Nephron progenitor cell (in vitro differentiated cells): ENCODE data around the gene CDC42SE2.
A peak's percentile ranks its signal among the peaks of the same experiment; 100 is the strongest.

ENCODE experiments used
- DNase-seq: peaks from one replicate; pipeline ENCODE4 v3.0.0; 2021
- H3K27ac Mint-ChIP-seq: 2 replicates; pipeline ENCODE4 v1.8.0; 2021; ENCODE audit warnings: mild to moderate bottlenecking, moderate library complexity, mixed read lengths
- H3K27me3 Mint-ChIP-seq: 2 replicates; pipeline ENCODE4 v1.8.0; 2021; ENCODE audit warnings: mild to moderate bottlenecking, low read depth, mixed read lengths; ENCODE audit not compliant: poor library complexity
- H3K36me3 Mint-ChIP-seq: 2 replicates; pipeline ENCODE4 v1.8.0; 2021; ENCODE audit warnings: low read depth, mixed read lengths
- H3K4me1 Mint-ChIP-seq: 2 replicates; pipeline ENCODE4 v1.8.0; 2021; ENCODE audit warnings: mixed read lengths
- H3K4me3 Mint-ChIP-seq: 2 replicates; pipeline ENCODE4 v1.8.0; 2021; ENCODE audit warnings: mild to moderate bottlenecking, moderate library complexity, mixed read lengths
- H3K9me3 Mint-ChIP-seq: 2 replicates; pipeline ENCODE4 v1.8.0; 2021; ENCODE audit warnings: mild to moderate bottlenecking, moderate library complexity, mixed read lengths
- CTCF ChIP-seq: fragments of 200-600 bp; sonication (generic); IDR thresholded peaks from 2 replicates; pipeline ENCODE4 v1.5.0; 2021; ENCODE audit warnings: antibody characterized with exemption

CDC42SE2 gene

GRCh38 chr5:131289738-131290137 is 25.9 kb downstream of the CDC42SE2 start:
- no peak for TF ChIP-seq CTCF
- H3K27me3 Mint-ChIP-seq, result no peaks in the 10 kb centered on the region

GRCh38 chr5:131296213-131296672 is 32.4 kb downstream of the CDC42SE2 start:
- Mint-ChIP-seq H3K4me1 (no peaks in the 10 kb centered on the region), H3K27ac (no peak overlapping the region), H3K36me3 (peaks cover 73% of the 10 kb centered on the region), H3K4me3 (no peak overlapping the region), H3K27me3 (peaks cover 4% of the 10 kb centered on the region), H3K9me3 (peaks cover 36% of the 10 kb centered on the region)
- DNase-seq, result no peak
- no peak for TF ChIP-seq CTCF

More at GRCh38 chr5:131289738-131290137, 25.9 kb downstream of the CDC42SE2 start:
- Mint-ChIP-seq H3K4me3 (no peak overlapping the region), H3K4me1 (no peaks in the 10 kb centered on the region), H3K36me3 (peaks cover 27% of the 10 kb centered on the region), H3K9me3 (peaks cover 9% of the 10 kb centered on the region), H3K27ac (peak overlapping the region; percentile 5)
- DNase-seq, result no peak

- Mint-ChIP-seq H3K36me3 (peaks cover 72% of the 10 kb centered on the region), H3K9me3 (peaks cover 38% of the 10 kb centered on the region), H3K27ac (no peak overlapping the region), H3K4me3 (no peak overlapping the region), H3K4me1 (no peaks in the 10 kb centered on the region), H3K27me3 (peaks cover 4% of the 10 kb centered on the region)
- no peak for TF ChIP-seq CTCF
- DNase-seq, result no peak
These were observed 34.0 kb downstream of the CDC42SE2 start for GRCh38 chr5:131297886-131298285.

GRCh38 chr5:131299465-131299864 is 35.6 kb downstream of the CDC42SE2 start:
- TF ChIP-seq CTCF, result no peak
- no peak for DNase-seq
- no peaks in the 10 kb centered on the region for H3K4me1 Mint-ChIP-seq
- no peak overlapping the region for H3K4me3 Mint-ChIP-seq
- peaks cover 4% of the 10 kb centered on the region for H3K27me3 Mint-ChIP-seq
- H3K27ac Mint-ChIP-seq, result peak overlapping the region; percentile 5
- peaks cover 40% of the 10 kb centered on the region for H3K9me3 Mint-ChIP-seq
- H3K36me3 Mint-ChIP-seq, result peaks cover 66% of the 10 kb centered on the region

- H3K27me3 Mint-ChIP-seq, result peaks cover 4% of the 10 kb centered on the region
- peak overlapping the region; percentile 3 for H3K27ac Mint-ChIP-seq
- H3K9me3 Mint-ChIP-seq, result peaks cover 50% of the 10 kb centered on the region
- no peak for TF ChIP-seq CTCF
- peaks cover 65% of the 10 kb centered on the region for H3K36me3 Mint-ChIP-seq
- no peak overlapping the region for H3K4me3 Mint-ChIP-seq
- no peaks in the 10 kb centered on the region for H3K4me1 Mint-ChIP-seq
- DNase-seq, result no peak
These were observed 38.7 kb downstream of the CDC42SE2 start for GRCh38 chr5:131302506-131302905.

- peaks cover 4% of the 10 kb centered on the region for H3K27me3 Mint-ChIP-seq
- no peak overlapping the region for H3K27ac Mint-ChIP-seq
- no peak for DNase-seq
- no peaks in the 10 kb centered on the region for H3K4me1 Mint-ChIP-seq
- peaks cover 61% of the 10 kb centered on the region for H3K36me3 Mint-ChIP-seq
- H3K4me3 Mint-ChIP-seq, result no peak overlapping the region
- peaks cover 55% of the 10 kb centered on the region for H3K9me3 Mint-ChIP-seq
- no peak for TF ChIP-seq CTCF
These were observed 39.7 kb downstream of the CDC42SE2 start for GRCh38 chr5:131303537-131303936.
